Suppressor macrophage treated with lipopolysaccharide for 4 hours (primary cell): ENCODE measurements around the gene BCAS3.
"Not testable (repeated sequence)": the region's sequence is repeated elsewhere in the genome, so short reads cannot be mapped to it uniquely, and the experiment has no call there.

Experiments used
- DNase-seq: peaks from one replicate; pipeline ENCODE4 v3.0.0-alpha.2; 2020

The BCAS3 gene

DNA sequence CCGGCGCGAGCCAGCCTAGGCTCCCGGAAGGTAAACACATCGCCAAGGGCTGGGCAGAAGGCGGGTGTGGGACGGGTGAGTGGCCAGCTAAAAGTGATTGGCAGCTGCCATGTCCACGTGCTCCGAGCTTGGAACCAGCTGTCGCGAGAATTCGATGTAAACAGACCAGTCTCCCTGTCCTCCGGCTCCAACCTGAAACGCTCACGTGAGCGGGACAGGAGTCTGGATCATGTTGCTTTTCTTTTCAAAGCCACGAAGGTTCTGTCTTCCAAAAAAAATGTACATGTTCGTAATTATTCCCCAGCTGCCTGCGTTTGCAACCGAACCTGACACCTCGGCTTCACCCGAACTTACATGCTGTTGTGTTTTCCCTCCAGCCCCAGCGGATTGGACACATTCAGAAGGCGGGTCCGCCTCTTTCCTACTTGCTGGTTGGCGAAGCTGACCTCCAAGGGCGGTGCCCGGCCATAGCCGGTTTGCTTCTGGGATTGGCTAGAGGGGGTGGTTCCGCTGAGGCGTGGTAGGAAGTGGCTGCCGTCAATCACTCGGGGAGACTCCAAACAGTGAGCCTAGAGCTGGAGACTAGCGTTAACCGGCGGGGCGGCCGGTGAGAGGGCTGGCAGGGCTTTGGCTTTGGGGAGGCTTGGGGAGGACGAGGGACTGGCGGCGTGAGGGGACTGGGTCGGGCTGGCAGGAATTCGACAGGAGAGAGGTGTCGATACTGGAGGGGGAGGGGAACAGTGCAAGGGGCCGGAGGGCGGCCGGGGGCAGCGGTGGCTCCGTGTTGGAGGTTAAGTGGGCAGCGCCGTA is at the start of gene BCAS3:
Gene BCAS3 (plus strand): TSS at position 544 of the 810 bp plus-strand sequence.
- DNase-seq = peak; percentile 99

DNA sequence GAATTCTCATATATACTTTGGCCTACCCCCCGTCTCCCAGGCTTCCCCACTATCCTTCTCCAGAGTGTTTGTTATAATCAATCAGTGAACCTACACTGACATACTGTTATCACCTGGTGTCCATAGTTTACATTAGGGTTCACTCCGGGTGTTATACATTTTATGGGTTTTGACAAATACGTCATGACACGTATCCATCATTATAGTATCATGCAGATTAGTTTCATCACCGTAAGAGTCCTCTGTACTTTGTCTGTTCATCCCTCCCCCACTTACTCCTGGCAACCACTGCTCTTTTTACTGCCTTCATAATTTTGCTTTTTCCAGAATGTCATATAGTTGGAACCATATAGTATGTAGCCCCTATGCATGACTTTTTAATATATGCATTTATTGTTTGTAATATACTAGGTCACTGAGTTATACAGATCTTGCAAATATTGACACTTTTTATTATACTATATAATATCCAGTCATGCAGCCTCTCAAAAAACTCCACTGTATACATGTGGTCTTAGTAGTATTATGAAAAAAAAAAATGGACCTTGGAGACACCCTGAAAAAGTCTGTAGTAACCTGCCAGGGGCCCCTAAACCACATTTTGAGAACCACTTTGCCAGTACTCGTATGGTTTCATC is 49.3 kb upstream of the BCAS3 start:
- no peak for DNase-seq

DNA sequence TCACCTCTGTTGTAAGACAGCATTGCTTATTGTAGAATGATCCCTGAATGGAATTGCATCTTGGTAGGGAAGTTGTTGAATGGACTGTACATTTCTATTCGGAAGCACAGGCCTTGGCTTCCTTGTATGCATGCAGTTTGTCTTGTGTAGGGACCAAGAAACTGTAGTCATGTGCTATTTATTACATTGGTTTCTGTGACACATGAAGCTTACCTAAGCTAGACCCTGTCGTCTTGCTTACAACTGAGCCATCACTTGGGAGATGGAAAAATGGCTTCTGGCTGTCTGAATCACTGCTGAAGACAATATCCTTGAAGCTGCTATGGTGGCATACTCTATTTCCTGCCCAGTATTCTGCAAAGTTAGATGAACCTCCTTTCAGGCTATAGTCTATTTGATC is 48.5 kb upstream of the BCAS3 start:
- no peak for DNase-seq

DNA sequence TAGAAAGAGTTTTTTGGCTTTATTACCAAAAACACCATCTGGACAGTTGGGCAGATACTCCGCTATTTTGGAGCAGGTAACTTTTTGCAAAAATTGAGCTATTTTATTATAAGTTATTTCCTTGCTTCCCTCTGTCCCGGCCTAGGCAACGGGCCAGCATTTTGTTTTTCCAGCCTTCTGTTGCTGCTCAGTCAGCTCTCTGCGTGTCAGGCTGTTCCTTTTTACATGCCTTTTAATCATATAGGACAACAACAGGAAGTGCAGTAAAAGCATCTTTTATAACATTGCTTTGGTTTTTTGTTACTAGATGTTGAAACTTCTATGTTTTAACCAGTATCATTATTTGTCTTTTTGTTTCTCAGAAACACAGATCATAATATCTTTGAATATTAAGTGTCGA is 47.3 kb upstream of the BCAS3 start:
- peak; percentile 6 for DNase-seq

DNA sequence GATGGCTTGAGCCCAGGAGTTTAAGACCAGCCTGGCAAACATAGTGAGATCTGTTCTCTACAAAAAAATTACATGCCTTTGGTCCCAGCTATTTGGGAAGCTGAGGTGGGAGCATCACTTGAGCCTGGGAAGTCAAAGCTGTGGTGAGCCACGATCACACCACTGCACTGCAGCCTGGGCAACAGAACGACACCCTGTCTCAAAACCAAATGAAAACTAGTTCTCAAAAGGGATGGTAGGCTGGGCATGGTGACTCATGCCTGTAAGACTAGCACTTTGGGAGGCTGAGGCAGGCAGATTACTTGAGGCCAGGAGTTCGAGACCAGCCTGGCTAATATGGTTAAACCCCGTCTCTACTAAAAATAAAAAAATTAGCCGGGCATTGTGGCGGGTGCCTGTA is 46.5 kb upstream of the BCAS3 start:
- no peak for DNase-seq

DNA sequence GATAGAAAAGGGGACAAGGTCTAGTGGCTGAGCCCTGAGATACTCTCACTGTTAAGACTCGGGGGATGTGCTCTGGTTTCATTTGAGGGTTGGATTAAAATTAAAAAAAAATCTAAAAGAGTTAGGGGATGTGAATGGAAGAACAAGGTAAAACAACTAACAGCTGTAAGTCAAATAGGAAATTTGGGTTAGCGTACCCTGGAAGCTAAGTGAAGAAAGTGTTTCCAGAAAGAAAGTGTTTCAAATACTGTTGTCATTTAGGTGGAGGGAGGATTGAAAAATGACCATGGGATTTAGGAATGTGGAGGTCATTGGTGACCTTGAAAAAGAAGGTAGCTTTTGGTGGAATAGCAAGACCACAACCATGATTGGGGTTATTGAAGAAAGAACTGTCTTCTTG is 40.0 kb upstream of the BCAS3 start:
- no peak for DNase-seq

DNA sequence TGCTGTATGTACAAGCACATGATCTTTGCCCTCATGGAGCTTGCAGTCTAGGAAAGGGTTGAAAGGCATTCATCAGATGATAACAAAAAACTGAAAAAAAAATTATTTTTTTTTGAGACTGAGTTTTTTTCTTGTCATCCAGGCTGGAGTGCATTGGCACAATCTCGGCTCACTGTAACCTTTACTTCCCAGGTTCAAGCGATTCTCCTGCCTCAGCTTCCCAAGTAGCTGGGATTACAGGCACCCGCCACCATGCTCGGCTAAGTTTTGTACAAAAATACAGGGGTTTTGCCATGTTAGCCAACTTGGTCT is 38.7 kb upstream of the BCAS3 start:
- DNase-seq = no peak

DNA sequence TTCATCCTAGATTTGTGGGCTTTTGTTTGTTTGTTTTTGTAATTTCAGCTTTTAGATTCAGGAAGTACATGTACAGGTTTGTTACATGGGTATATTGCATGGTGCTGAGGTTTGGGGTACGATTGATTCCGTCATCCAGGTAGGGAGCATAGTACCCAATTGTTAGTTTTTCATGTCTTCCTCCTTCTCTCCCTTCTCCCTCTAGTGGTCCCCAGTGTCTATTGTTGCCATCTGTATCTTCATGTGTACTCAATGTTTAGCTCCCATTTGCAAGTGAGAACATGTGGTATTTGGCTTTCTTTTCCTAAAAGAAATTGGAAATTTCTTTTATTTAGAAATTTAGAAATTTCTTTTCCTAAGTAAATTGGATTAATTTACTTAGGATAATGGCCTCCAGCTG is 37.1 kb upstream of the BCAS3 start:
- DNase-seq = no peak

DNA sequence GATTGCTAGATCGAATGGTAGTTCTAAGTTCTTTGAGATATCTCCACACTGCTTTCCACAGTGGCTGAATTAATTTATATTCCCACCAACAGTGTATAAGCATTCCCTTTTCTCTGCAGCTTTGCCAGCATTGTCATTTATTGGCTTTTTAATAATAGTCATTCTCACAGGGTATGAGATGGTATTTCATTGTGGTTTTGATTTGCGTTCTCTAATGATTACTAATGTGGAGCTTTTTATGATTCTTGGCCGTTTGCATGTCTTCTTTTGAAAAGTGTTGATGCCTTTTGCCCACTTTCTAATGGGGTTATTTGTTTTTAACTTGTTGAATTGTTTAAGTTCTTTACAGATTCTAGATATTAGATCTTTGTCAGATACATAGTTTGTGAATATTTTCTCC is 36.5 kb upstream of the BCAS3 start:
- DNase-seq = no peak

DNA sequence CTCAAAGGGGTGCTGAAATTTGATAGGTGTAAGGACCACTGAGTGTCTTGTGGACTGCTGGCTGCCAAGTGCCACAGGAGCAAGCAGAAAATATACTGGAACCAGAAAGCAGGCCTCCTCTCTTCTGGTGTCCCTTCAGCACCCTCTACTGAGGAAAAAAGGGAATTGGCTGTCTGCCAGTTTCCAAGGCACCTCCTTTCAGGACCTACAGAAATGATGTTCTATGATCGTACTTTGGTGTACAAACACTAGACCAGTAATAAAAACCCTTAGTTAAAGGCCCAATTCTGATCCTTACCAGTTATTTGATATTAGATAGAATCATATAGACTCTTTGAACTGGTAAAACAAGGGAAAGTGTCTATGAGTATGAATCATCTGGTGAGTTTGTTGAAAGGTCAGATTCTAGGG is 35.8 kb upstream of the BCAS3 start:
- peak; percentile 79 for DNase-seq

DNA sequence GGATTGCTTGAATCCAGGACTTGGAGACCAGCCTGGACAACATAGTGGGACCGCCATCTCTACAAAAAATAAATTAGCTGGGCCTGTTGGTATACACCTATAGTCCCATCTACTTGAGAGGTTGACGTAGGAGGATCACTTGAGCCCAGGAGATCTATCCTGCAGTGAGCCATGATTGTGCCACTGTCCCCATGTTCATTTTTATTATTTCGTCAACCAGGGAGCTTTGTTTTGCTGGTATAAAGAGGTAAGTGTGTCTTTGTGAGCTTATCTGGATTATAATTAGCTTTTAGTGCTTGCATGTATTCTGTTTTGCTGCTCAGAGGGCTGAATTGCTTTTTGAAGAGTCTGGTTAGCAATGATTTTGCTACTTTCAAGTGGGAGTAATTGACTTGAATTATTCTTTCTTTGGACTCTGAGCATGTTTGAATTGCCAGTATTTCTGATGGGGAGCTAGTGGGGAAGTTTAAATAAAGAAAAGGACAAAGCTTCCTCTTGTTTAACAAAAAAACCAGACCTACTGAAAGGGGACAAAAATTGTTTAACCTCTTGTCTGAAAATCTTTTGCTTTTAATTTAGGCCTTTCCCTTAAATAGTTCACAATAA is 31.6 kb upstream of the BCAS3 start:
- DNase-seq = no peak

DNA sequence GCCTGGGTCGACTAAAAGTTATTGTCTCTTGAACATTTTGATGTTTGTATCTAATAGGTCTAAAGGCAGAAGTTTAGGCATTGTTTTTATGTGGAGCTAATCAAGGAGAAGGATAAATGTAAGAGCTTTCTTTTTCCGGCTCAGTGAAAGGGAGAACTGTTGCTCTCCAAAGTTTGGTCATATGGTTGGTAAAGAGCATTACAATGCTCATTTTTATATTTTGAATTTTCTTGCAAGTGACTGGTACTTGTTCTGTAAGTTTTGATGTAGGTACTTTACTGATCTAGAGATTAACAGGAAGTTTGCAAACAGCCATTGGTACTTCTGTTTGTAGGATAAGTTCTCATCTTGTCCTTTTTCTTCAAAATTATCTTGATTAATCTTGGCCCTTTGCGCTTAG is 30.9 kb upstream of the BCAS3 start:
- DNase-seq = no peak

DNA sequence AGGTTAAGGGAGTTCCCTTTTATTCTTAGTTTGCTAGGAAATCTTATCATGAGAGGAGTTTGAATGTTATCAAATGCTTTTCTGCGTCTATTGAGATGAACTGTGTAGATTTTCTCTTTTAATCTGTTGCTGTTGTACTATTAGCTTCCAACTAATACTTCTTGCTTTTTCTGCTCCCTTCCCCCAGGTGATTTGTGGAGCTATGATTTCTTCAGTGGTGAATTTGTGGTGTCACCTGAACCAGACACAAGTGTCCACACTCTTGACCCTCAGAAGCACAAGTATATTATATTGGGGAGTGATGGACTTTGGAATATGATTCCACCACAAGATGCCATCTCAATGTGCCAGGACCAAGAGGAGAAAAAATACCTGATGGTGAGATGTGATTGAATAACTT is 29.9 kb upstream of the BCAS3 start:
- DNase-seq = no peak

DNA sequence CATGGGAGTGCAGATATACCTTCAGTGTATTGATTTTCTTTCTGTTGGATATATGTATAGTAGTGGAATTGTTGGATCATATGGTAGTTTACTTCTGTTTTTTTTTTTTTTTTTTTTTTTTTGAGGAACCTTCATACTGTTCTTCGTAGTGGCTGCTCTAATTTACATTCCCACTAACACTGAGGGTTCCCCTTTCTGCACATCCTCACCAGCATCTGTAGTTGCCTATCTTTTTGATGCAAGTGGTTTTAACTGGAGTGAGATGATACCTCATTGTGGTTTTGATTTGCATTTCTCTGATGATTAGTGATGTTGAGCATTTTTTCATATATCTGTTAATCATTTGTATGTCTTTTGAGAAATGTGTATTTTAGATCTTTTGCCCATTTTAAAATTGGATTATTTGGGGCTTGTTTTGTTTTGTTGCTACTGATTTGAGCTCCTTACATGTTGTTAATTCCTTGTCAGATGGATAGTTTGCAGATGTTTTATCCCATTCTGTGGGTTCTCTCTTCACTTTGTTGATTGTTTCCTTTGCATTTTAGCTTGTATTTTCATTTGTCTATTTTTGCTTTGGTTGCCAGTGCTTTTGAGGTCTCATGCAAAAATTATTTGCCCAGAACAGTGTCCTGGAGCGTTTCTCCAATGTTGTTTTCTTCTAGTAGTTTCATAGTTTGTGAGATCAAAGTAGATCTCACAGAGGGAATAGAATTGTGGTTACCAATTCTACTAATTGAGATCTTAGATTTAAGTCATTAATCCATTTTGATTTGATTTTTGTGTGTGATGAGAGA is 25.0 kb upstream of the BCAS3 start:
- DNase-seq = peak; percentile 35

DNA sequence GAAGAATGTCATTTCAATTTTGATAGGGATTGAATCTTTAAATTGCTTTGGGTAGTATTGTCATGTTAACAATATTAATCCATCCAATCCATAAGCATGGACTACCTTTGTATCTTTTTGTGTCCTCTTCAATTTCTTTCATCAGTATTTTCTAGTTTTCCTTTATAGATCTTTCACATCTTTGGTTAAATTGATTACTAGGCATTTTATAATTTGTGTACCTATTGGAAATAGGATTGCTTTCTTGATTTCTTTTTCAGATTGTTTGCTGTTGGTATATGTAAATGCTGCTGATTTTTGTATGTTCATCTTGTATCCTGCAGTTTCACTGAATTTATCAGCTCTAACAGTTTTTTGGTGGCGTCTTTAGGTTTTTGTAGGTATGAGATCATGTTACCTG is 24.1 kb upstream of the BCAS3 start:
- DNase-seq = no peak

DNA sequence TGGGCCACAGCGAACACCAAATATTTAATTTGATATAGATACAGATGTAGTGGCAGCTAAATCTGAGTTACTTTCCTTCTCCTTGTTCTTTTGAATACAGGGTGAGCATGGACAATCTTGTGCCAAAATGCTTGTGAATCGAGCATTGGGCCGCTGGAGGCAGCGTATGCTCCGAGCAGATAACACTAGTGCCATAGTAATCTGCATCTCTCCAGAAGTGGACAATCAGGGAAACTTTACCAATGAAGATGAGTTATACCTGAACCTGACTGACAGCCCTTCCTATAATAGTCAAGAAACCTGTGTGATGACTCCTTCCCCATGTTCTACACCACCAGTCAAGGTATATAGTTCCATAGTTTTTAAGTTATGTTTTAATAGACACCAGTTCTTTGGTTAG is 21.2 kb upstream of the BCAS3 start:
- DNase-seq = no peak

DNA sequence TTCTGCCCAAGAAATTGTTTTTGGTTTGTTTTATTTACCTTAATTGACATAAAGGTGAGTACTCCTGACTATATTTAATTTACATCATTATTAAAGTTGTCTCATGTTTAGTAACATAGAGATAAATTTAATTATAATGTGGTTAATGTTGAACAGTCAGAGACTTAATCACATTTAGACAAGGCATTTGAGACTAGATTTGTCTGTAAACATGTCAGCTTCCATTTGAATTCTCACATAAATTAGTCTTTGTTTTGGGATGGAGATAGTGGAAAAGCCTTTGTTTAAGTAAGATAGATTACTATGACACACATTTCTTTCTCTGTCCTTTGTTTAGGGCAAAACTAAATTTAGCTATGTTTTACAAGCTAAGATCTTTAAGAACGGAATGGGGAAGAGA is 18.5 kb upstream of the BCAS3 start:
- DNase-seq = no peak

DNA sequence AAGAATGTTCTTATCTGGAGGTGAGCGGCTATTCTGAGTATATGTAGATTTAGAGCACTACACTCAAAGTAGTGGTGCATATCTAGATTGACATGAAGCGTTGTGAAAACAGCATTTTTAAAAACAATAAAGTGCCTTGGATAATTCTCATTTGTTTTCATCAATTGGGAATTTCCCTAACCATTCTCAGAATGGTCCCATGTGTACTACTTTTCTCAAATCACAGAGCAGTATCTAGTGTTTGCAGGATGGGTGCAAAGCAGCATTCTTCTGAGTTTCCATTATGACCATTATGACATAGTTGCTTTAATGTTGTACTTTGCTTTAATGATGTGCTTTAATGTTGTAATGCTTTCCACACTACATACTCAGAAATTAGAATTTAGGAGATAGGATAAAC is 16.2 kb upstream of the BCAS3 start:
- DNase-seq = no peak

DNA sequence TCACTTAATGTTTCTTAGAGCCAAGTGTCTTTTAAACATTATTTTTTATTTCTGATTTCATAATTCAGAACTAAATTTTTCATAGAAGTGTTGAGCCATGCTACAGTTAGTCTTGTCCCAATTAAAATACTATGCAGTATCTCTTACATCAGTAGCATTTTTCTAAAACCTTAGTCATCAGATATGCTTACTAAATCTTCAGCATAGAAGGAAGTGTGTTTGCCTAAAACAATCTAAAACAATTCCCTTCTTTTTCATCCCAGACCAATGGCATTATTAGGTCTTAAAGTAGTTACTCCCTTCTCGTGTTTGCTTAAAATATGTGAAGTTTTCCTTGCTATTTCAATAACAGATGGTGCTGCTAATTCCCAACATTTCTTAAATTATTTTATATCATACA is 13.6 kb upstream of the BCAS3 start:
- no peak for DNase-seq

DNA sequence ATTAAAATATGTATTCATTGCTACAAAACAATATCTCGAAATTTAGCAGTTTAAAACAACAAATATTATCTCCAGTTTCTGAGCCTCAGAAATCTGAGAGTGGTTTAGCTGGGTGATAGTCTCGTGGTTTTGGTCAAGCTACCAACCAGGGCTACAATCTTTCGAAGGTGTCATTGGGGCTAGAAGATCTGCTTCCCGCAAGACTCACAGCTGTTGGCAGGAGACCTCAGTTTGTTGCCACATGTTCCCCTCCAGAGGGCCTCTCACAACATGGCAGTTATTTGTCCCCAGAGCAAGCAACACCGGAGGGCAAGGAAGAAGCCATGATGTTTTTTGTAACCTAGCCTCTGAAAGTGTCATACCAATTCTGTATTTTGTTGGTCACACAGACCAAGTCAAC is 12.0 kb upstream of the BCAS3 start:
- DNase-seq = no peak

DNA sequence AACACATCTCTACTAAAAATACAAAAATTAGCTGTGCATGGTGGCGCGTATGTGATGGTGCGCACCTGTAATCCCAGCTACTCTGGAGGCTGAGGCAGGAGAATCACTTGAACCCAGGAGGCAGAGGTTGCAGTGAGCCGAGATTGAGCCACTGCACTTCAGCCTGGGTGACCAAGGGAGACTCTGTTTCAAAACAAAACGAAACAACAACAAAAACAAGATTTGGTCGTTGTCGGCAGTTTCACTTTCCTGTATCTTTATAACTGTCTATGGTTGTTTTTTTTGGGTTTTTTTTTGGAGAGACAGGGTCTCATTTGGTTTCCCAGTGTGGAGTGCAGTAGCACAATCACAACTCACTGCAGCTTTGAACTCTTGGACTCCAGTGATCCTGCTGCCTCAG is 8.9 kb upstream of the BCAS3 start:
- not testable (repeated sequence) for DNase-seq

DNA sequence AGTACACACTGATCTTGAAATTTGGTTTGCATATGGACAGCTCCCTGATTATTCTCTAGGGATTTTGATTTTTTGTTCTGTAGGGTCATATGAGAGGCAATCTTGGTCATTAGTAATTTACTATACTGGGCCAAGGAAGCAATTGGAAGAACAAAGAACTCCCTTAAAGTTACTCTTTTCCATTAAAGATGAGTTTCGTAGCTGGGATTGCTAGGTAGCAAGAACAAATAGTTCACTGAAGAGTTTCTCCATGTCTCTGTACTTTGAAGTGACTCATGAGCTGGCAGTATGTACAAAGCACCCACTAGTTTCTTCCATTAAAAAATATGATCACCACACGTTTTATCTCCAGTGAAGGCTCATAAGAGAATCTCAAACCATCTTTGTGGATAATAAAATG is 6.2 kb upstream of the BCAS3 start:
- no peak for DNase-seq

DNA sequence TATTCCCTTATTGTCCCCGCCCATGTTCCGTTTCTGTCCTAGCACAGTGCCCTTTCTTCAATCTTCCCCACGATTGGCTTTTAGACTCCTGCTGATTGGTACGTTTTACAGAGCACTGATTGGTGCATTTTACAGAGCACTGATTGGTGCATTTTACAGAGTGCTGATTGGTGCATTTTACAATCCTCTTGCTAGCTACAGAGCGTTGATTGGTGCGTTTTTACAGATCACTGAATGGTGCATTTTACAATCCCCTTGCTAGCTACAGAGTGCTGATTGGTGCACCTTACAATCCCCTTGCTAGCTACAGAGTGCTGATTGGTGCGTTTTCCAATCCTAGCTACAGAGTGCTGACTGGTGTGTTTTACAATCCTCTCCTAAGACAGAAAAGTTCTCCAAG is 3.0 kb upstream of the BCAS3 start:
- not testable (repeated sequence) for DNase-seq

DNA sequence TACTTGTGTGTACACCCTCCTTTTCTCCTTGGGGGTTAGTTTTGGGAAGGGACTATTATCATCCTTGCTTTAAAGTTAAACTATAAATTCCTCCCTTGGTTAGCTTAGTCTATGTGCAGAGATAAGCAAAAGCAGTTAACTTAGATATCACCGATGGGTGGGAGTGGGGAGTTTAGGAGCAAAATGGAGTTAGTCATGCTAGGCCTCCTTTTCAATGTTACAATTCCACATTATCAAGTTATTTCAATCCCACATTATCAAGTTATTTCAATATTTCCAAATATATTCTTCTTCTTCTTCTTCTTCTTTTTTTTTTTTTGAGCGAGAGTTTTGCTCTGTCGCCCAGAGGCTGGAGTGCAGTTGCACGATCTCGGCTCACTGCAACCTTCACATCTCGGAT is 1.7 kb upstream of the BCAS3 start:
- DNase-seq = no peak
